ENCODE data around the gene OSBPL6. TPM values are rescaled to one million over a fixed set of nuclear protein-coding genes. Genes with fewer than 3 reads are reported as not detected.

OSBPL6 gene
- total and polyA plus RNA-seq, 2 donors (not counting 1 experiment from before 2014, with no cell fraction given), result 0.06 TPM; not detected in 1

- no peaks in the 10 kb centered on the region for H4K20me1 ChIP-seq (ENCODE audit: control insufficient read depth, insufficient read depth, low read length, poor library complexity, severe bottlenecking)
- peaks cover 0 to 4% (median under 1%) of the 10 kb centered on the region in 3 donors for H3K9me3 ChIP-seq (ENCODE audit: control extremely low read depth in 1 of 3, control insufficient read depth in 2 of 3, insufficient read depth in 1 of 3, low read length in 2 of 3)
- no peak overlapping the region for H3K27ac ChIP-seq (ENCODE audit: low read length in 2 of 2)
- Mint-ChIP-seq H3K27me3 (peaks cover 6% of the 10 kb centered on the region), H3K4me3 (no peak overlapping the region), H3K27ac (no peak overlapping the region), H3K4me1 (no peaks in the 10 kb centered on the region), H3K9me3 (ENCODE audit: insufficient read depth) (no peaks in the 10 kb centered on the region)
- no peaks in the 10 kb centered on the region for H3K27me3 ChIP-seq (replicated peaks in 1 of 4; ENCODE audit: control extremely low read depth in 1 of 4, control insufficient read depth in 3 of 4, insufficient read depth in 4 of 4, low read length in 3 of 4)
- no peaks in the 10 kb centered on the region for H3K36me3 ChIP-seq (replicated peaks in 1 of 2; ENCODE audit: control extremely low read depth in 1 of 2, control insufficient read depth in 1 of 2, extremely low read depth in 1 of 2, insufficient read depth in 2 of 2, low read length in 1 of 2)
- no peaks in the 10 kb centered on the region for H3K79me2 ChIP-seq (ENCODE audit: control insufficient read depth, insufficient read depth, low read length)
- no peaks in the 10 kb centered on the region for H3K4me1 ChIP-seq (ENCODE audit: control insufficient read depth in 2 of 2, insufficient read depth in 2 of 2, low read length in 2 of 2)
- no peak for TF ChIP-seq CTCF (IDR thresholded peaks at IDR 0.05)
- TF ChIP-seq EZH2 (IDR thresholded peaks at IDR 0.05; ENCODE audit: borderline replicate concordance, insufficient read depth, low read depth, low read length, poor library complexity, severe bottlenecking), result no peak
- 85% methylated on average over 3 of the region's 7 CpGs for WGBS (ENCODE audit: insufficient coverage)
- no peak overlapping the region for H3K4me2 ChIP-seq (replicated peaks; ENCODE audit: low read depth, low read length, poor library complexity, severe bottlenecking)
- DNase-seq, result no peak
- H3K4me3 ChIP-seq (ENCODE audit: control extremely low read depth in 1 of 5, extremely low read depth in 1 of 5, insufficient read depth in 1 of 5, low read depth in 2 of 5, low read length in 4 of 5), result no peak overlapping the region
- intact Hi-C loops (cut with micrococcal nuclease), result no loop called here
- ChIA-PET POLR2A (no interaction called here), CTCF (no interaction called here)
- no peak overlapping the region for H3K9ac ChIP-seq (ENCODE audit: low read length)
- no peak for ATAC-seq (ENCODE audit: low read depth)
- H2AFZ ChIP-seq (ENCODE audit: insufficient read depth, low read depth, low read length, poor library complexity, severe bottlenecking), result no peak overlapping the region
Observed at GRCh38 chr2:178363252-178363651, 168.9 kb downstream of the OSBPL6 start.

GRCh38 chr2:178365116-178365515 is 170.8 kb downstream of the OSBPL6 start:
- Histone ChIP-seq H3K9me3 (ENCODE audit: control extremely low read depth in 1 of 3, control insufficient read depth in 2 of 3, insufficient read depth in 1 of 3, low read length in 2 of 3) (no peaks in the 10 kb centered on the region), H3K27ac (ENCODE audit: low read length in 2 of 2) (no peak overlapping the region), H3K27me3 (replicated peaks in 1 of 4; ENCODE audit: control extremely low read depth in 1 of 4, control insufficient read depth in 3 of 4, insufficient read depth in 4 of 4, low read length in 3 of 4) (no peaks in the 10 kb centered on the region), H4K20me1 (ENCODE audit: control insufficient read depth, insufficient read depth, low read length, poor library complexity, severe bottlenecking) (no peaks in the 10 kb centered on the region), H3K4me1 (ENCODE audit: control insufficient read depth in 2 of 2, insufficient read depth in 2 of 2, low read length in 2 of 2) (no peaks in the 10 kb centered on the region), H3K79me2 (ENCODE audit: control insufficient read depth, insufficient read depth, low read length) (no peaks in the 10 kb centered on the region), H3K9ac (ENCODE audit: low read length) (no peak overlapping the region), H3K36me3 (replicated peaks in 1 of 2; ENCODE audit: control extremely low read depth in 1 of 2, control insufficient read depth in 1 of 2, extremely low read depth in 1 of 2, insufficient read depth in 2 of 2, low read length in 1 of 2) (no peaks in the 10 kb centered on the region), H2AFZ (ENCODE audit: insufficient read depth, low read depth, low read length, poor library complexity, severe bottlenecking) (no peak overlapping the region), H3K4me3 (ENCODE audit: control extremely low read depth in 1 of 5, extremely low read depth in 1 of 5, insufficient read depth in 1 of 5, low read depth in 2 of 5, low read length in 4 of 5) (no peak overlapping the region), H3K4me2 (replicated peaks; ENCODE audit: low read depth, low read length, poor library complexity, severe bottlenecking) (no peak overlapping the region)
- Mint-ChIP-seq H3K9me3 (ENCODE audit: insufficient read depth) (no peaks in the 10 kb centered on the region), H3K27ac (no peak overlapping the region), H3K4me1 (no peaks in the 10 kb centered on the region), H3K27me3 (peaks cover 6% of the 10 kb centered on the region), H3K4me3 (no peak overlapping the region)
- ChIA-PET POLR2A (no interaction called here), CTCF (no interaction called here)
- TF ChIP-seq EZH2 (IDR thresholded peaks at IDR 0.05; ENCODE audit: borderline replicate concordance, insufficient read depth, low read depth, low read length, poor library complexity, severe bottlenecking), result no peak
- TF ChIP-seq CTCF (IDR thresholded peaks at IDR 0.05), result no peak
- ATAC-seq (ENCODE audit: low read depth) (no peak), DNase-seq (no peak)
- intact Hi-C loops (cut with micrococcal nuclease), result no loop called here
- WGBS (ENCODE audit: insufficient coverage), result no CpG with 5 or more reads among the region's 2 CpGs
